ENCODE data around the gene MGAT5B. TPM values are rescaled to one million over a fixed set of nuclear protein-coding genes. Genes with fewer than 3 reads are reported as not detected.

Gene MGAT5B
- total RNA-seq, 1 donor from 2014 or later = 7.4 TPM

GRCh38 chr17:76872221-76872873 is 4.1 kb downstream of the MGAT5B start:
- Mint-ChIP-seq H3K27me3 (peaks cover 20% of the 10 kb centered on the region), H3K36me3 (ENCODE audit: low read depth) (no peaks in the 10 kb centered on the region), H3K9me3 (peaks cover 7% of the 10 kb centered on the region), H3K4me3 (no peak overlapping the region), H3K27ac (no peak overlapping the region), H3K4me1 (peaks cover 10% of the 10 kb centered on the region)
- ChIA-PET CTCF (interaction anchor here (1.3 to 2.4 kb wide), 2 partner anchors 184 to 194 kb away, joined by 5 to 8 read pairs; no protein-coding TSS in a partner anchor), POLR2A (no interaction called here)
- TF ChIP-seq CTCF (IDR thresholded peaks at IDR 0.05) = no peak
- DNase-seq (no peak), ATAC-seq (ENCODE audit: low read depth) (no peak)
- intact Hi-C loops (cut with micrococcal nuclease) = no loop called here

- intact Hi-C loops (cut with micrococcal nuclease) = no loop called here
- no peak for ATAC-seq (ENCODE audit: low read depth)
Observed at GRCh38 chr17:76872874-76873221, 4.6 kb downstream of the MGAT5B start.

GRCh38 chr17:76873856-76874255 is 5.7 kb downstream of the MGAT5B start:
- ATAC-seq (ENCODE audit: low read depth) (no peak), DNase-seq (no peak)
- TF ChIP-seq CTCF (IDR thresholded peaks at IDR 0.05) = no peak
- Mint-ChIP-seq H3K4me3 (no peak overlapping the region), H3K4me1 (peaks cover 5% of the 10 kb centered on the region), H3K27me3 (peaks cover 15% of the 10 kb centered on the region), H3K27ac (no peak overlapping the region), H3K9me3 (peaks cover 7% of the 10 kb centered on the region), H3K36me3 (ENCODE audit: low read depth) (no peaks in the 10 kb centered on the region)
- intact Hi-C loops (cut with micrococcal nuclease) = no loop called here
- ChIA-PET POLR2A (no interaction called here), CTCF (interaction anchor here (1.3 kb wide), 1 partner anchor 182 kb away, joined by 5 read pairs; no protein-coding TSS in a partner anchor)

More at GRCh38 chr17:76872874-76873221, 4.6 kb downstream of the MGAT5B start:
- DNase-seq = no peak
- peaks cover 15% of the 10 kb centered on the region for H3K27me3 Mint-ChIP-seq
- CTCF ChIA-PET = interaction anchor here (1.3 to 2.4 kb wide), 2 partner anchors 183 to 194 kb away, joined by 5 to 8 read pairs; no protein-coding TSS in a partner anchor
- no peak for TF ChIP-seq CTCF (IDR thresholded peaks at IDR 0.05)
- peaks cover 7% of the 10 kb centered on the region for H3K9me3 Mint-ChIP-seq
- peaks cover 5% of the 10 kb centered on the region for H3K4me1 Mint-ChIP-seq
- no peaks in the 10 kb centered on the region for H3K36me3 Mint-ChIP-seq (ENCODE audit: low read depth)
- H3K4me3 Mint-ChIP-seq = no peak overlapping the region
- POLR2A ChIA-PET = no interaction called here
- H3K27ac Mint-ChIP-seq = no peak overlapping the region

- DNase-seq (no peak), ATAC-seq (ENCODE audit: low read depth) (no peak)
- no peaks in the 10 kb centered on the region for H3K36me3 Mint-ChIP-seq (ENCODE audit: low read depth)
- intact Hi-C loops (cut with micrococcal nuclease) = no loop called here
- peaks cover 8% of the 10 kb centered on the region for H3K27me3 Mint-ChIP-seq
- H3K9me3 Mint-ChIP-seq = peaks cover 7% of the 10 kb centered on the region
- H3K4me3 Mint-ChIP-seq = no peak overlapping the region
- TF ChIP-seq CTCF (IDR thresholded peaks at IDR 0.05) = no peak
- ChIA-PET CTCF (no interaction called here), POLR2A (no interaction called here)
- H3K27ac Mint-ChIP-seq = no peak overlapping the region
- H3K4me1 Mint-ChIP-seq = no peaks in the 10 kb centered on the region
Observed at GRCh38 chr17:76877437-76877836, 9.2 kb downstream of the MGAT5B start.

- Mint-ChIP-seq H3K4me1 (no peaks in the 10 kb centered on the region), H3K27ac (no peak overlapping the region), H3K4me3 (no peak overlapping the region), H3K27me3 (peaks cover 4% of the 10 kb centered on the region), H3K36me3 (ENCODE audit: low read depth) (no peaks in the 10 kb centered on the region), H3K9me3 (peaks cover 7% of the 10 kb centered on the region)
- no peak for DNase-seq
- no peak for ATAC-seq (ENCODE audit: low read depth)
- TF ChIP-seq CTCF (IDR thresholded peaks at IDR 0.05) = no peak
- ChIA-PET POLR2A (no interaction called here), CTCF (interaction anchor here (1.3 kb wide), 1 partner anchor 178 kb away, joined by 5 read pairs; no protein-coding TSS in a partner anchor)
- intact Hi-C loops (cut with micrococcal nuclease) = no loop called here
Observed at GRCh38 chr17:76878568-76878967, 10.4 kb downstream of the MGAT5B start.

Measured in activated B cell treated with CpG ODN at 0.5 μM for 24 hours (primary cell).